ENCODE results near the gene APBB1IP.
"Not testable (repeated sequence)": the region's sequence is repeated elsewhere in the genome, so short reads cannot be mapped to it uniquely, and the experiment has no call there.

The APBB1IP gene

DNA sequence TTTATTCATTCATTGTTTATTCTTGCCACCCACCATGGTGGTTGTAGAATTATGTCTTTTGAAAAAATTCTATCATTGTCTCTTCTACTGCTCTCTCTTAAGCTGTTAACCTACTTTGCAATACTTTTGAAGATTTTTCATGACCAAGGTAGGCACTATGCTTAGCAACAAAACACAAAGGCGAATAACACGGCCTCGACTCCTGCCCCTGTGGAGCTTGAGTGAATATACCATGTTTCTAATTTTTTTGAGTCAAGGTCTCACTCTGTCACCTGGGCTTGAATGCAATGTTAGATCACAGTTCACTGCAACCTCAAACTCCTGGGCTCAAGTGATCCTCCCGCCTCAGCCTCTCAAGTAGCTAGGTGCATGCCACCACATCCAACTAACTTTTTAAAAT lies 39.4 kb downstream of the APBB1IP start:
- DNase-seq (ENCODE audit: low spot score), result no peak

DNA sequence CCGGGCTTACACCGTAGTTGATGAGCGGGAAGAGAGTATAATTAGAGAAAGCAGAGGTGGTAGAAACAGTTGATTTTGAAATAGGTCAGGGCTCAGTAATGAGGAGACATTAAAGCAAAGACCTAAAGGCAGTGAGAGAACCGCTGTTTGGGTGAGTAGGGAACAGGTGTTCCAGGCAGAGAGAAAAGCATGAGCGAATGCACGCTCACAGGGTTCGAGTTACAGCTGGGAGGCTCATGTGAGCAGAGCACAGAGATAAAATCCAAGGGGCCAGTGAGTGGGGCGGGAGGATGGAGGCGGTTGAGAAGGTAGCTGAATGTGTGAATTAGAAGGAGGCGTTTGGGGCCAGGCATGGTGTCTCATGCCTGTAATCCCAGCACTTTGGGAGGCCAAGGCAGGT lies 39.9 kb downstream of the APBB1IP start:
- no peak for DNase-seq (ENCODE audit: low spot score)

DNA sequence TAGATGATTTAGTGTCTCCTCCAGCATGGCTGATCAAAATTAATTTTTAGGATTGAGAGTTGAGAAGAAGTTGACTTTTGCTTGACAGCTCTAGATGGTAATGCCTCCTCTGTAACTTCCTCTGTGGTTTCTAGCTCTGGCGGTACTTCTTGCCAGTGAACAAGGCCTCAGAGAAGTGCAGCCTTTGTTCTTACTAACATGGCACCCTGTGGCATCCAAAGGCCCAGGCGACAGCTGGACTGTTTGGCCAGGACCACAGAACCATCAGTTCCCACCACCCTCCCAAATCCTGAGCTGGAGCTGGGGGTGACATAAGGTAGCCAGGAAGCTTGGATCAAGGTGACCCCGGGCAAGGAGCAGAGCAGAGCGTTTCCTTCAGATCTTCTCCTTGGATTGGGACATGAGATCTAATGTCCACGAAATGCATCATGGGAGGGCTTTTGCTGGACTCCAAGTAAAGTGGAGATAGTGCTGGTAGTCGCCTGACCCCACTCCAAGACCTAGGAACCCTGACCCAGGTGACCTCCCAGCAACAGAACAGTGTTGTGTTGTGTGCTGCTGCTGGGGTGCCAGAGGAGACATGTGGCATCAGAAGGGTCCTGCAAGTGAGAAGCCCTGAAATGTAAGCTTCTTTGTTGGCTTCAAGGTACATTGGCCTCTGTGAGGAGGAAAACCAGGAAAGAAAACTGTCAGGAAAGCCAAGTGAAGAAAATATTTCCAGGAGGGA lies 41.8 kb downstream of the APBB1IP start:
- DNase-seq (ENCODE audit: low spot score), result no peak

DNA sequence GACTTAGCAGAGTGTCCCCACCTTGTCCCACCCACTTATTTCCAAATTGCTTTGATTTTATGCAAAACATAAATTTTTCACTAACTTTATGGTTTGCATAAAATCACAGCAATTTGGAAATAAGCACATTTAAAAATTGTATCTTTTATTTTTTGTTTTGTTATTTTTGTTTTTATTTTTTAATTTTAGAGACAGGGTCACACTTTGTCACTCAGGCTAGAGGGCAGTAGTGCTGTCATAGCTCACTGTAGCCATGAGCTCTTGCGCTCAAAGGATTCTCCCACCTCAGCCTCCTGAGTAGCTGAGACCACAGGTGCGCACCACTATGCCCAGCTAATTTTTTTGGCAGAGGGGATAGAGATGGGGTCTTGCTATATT lies 43.2 kb downstream of the APBB1IP start:
- DNase-seq (ENCODE audit: low spot score), result no peak

DNA sequence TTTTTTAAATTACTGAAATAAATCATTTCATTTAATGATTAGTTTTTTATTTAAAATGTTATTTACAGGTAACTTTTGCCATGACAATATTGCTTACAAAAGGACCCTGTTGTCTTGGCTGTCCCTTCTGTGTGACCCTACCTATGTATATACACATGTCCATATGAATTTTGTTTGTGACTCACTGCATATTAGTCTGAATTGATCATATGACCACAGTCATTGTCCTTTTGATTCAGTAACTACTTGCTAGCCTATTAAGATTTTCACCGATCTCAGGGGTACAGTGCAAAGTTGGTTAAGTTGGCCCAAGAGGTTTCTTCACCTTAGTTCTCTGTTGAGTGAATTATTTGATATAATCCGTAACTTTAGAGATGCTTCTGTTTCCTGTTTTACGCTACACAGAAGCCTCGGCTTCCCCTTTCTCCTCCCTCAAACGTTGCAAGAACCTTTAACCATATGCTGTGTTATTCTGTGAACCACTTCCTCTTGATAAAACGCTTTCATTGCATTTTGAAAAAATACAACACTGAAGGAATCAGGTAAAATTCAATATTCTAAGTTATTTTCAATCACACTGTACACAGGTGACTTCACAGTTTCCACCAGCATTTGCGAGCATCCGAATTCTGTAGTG lies 43.9 kb downstream of the APBB1IP start:
- no peak for DNase-seq (ENCODE audit: low spot score)

DNA sequence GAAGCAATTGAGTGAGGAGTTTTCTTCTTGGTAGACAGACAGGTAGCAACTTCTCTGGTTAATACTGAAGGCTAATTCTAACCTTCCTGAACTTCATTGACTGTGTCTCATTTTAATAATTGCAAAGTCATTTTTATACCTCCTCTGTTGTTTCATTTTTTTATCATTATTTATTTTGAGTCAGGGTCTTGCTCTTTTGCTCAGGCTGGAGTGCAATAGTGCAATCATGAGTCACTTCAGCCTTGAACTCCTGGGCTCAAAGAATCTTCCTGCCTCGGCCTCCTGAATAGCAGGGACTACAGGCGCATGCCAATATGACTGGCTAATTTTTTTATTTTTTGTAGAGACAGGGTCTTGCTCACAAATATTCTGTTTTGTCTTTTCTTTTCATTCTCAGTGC lies 45.4 kb downstream of the APBB1IP start:
- no peak for DNase-seq (ENCODE audit: low spot score)

DNA sequence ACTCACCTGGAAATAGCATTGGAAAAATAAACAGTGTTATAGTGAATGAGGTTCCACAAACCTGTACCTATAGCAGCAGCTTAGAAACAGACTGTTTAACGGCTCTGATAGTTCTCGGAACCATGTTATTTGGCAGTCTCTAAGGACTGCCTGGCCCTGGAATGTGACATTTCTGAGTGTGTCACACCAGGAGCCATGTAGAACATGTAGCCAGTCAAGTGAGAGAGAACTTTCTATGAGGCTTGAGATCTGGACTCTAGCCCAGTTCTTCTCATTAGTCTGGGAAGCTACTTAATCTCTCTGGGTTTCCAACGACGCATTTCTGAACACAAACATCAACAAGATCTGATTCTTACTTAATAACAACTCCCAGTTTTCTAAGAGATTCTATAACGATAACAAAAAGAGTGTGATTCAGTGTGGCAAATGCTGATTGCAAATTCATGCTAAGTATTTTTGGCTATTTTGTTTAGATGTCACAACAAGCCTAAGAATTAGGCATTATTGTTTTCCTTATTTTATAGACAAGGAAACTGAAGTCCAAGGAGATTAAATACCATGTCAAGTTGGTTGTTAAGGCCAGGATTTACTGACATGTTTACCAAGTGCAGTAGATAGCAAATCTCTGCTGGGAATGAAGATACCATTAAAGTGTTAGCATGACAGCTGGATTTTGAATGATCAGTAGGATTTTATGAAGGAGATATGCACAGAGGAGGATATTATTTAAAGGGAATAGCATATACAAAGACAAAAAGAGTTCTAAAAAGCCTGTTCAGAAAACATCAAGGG lies 47.2 kb downstream of the APBB1IP start:
- DNase-seq (ENCODE audit: low spot score), result no peak

DNA sequence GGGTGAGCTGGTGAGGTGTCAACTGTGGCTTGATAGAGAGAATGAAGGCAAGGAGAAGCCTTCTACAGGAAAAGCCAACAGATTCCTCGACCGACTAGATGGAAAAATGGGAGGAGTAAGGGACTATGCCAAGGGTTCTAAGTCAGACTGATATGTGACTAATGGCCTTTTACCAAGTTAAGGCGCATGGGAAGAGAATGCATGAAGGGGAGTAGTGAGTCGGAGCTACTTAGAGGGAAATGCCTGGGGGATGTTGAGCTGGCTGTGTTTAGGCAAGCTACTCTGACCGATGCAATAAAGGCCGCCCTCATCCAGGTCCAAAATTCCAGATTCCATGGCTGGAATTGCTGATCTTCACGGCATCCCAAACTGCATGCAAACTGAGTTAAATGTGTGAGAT lies 48.2 kb downstream of the APBB1IP start:
- DNase-seq (ENCODE audit: low spot score), result no peak

DNA sequence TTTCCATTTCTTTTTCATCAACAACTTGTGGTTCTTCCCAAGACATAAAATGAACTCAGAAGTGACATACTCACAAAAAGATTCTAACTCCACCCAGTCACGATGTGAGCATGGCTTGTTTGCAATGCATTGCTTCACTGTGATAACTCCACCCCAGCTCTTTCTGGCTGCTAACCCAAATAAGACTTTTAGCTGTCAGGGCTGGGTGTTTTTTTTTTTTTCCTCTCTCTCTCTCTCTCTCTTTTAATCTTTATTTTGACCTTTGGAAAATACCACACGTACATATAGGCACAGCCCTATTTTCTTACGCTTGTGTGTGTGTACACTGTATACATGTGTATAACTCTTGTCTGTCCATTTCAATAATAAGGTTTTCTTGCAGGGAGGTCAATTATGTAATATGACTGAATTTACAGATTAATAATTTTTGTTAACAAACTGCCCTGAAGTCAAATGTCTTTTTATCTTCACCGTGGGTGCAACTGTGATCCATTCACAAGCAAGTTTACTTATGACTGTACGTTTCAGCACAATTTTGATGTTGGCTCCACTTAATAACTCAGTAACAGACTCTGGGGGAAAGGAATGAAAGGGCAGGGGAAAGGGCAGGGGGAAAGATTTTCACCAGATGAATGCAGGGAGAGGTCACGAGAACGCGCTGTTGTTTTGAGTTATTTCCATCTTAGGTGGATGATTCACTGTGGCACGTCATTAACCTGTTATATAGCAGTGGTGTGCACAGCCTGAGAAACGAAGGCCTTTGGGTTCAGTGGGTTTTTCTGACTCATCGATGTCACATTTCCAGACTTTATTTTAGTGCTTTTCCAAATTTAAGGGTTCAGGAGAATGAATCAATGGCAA lies 49.1 kb downstream of the APBB1IP start:
- DNase-seq (ENCODE audit: low spot score), result no peak

DNA sequence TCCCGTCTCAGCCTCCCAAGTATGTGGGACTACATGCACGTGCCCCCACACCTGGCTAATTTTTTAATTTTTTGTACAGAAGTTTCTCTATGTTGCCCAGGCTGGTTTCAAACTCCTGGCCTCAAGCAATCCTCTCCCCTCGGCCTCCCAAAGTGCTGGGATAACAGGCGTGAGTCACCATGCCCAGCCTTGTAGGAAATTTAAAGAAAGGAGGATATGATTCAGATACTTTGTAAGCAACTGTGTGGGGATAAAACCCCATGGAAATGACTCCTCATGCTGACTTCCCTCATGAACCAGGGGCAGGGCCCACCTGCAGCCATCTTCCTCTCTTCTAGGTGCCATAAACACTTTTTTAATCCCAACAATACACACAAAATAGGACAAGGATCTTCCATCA lies 50.2 kb downstream of the APBB1IP start:
- DNase-seq (ENCODE audit: low spot score), result no peak

DNA sequence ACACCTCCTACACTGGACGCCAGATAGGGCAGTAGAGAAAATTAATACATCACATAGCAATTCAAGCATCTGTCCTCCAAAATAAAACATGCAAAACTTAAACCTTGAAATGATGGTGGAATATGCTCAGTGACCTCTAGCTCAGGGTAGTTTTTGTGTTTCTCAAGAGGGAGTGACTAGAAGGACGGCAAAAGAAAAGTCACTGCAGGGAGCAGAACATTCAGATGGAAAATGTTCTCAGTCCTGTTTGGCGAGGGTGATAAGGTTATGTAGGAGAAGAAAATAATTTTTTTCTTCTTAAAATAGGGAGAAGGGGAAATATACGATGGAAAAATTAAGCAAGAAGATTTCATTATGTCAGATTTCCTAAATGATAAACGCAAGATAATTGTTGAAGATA lies 50.9 kb downstream of the APBB1IP start:
- no peak for DNase-seq (ENCODE audit: low spot score)

DNA sequence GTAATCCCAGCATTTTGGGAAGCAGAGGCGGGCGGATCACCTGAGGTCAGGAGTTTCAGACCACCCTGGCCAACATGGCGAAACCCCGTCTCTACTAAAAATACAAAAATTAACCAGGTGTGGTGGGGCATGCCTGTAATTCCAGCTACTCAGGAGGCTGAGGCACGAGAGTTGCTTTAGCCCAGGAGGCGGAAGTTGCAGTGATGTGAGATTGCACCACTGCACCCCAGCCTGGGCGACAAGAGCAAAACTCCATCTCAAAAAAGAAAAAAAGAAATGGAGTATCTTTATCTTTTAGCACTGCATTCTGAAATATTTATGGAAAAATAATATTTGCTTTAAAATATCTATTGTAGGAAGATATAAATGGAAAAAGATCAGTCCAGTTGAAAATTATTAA lies 52.2 kb downstream of the APBB1IP start:
- DNase-seq (ENCODE audit: low spot score), result not testable (repeated sequence)

DNA sequence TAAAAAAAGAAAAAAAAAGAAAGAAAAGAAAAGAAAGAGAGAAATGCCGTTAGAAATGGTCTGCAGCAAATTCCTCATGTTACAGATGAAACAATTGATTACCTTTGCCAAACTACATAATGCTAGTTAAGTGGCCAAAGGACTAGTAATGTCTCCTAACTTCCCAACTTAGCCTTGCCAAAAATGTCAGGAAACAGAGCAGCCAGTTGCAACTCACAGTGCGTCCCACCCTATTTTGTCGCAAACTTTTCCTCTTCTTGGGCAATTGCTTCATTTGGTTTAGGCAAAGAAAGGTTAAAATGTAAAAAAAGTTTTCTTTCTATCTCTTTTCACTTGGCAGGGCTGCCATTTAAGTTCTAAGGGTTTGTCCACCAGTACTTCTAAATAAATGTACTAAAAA lies 53.1 kb downstream of the APBB1IP start:
- DNase-seq (ENCODE audit: low spot score), result no peak

DNA sequence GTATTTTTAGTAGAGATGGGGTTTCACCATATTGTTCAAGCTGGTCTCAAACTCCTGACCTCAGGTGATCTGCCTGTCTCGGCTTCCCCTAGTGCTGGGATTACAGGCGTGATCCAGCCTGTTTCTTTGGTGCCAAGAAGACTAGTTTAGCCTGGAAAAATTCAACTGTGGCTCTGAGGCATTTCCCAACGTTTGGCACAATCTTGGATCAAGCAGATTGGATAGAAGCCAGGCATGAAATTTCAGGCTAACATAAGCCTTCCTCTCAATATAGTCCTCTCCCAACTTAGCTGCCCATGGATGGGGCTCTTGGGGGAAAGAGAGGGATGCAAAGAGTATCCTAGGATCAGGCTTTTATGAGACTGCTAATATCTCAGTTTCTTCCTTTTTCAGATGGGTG lies 53.8 kb downstream of the APBB1IP start:
- DNase-seq (ENCODE audit: low spot score), result no peak

DNA sequence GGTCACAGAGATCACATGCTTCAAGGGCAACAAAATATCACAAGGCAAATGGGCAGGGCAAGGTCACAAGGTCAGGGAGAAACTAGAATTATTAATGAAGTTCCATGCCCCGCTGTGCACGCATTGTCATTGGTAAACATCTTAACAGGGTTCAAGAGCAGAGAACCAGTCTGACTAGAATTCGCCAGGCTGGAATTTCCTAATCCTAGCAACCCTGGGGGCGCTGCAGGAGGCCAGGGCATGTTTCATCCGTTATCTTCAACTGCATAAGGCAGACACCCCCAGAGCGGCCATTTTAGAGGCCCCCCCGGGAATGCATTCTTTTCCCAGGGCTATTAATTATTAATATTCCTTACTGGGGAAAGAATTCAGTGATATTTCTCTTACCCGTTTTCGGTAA lies 54.6 kb downstream of the APBB1IP start:
- not testable (repeated sequence) for DNase-seq (ENCODE audit: low spot score)

DNA sequence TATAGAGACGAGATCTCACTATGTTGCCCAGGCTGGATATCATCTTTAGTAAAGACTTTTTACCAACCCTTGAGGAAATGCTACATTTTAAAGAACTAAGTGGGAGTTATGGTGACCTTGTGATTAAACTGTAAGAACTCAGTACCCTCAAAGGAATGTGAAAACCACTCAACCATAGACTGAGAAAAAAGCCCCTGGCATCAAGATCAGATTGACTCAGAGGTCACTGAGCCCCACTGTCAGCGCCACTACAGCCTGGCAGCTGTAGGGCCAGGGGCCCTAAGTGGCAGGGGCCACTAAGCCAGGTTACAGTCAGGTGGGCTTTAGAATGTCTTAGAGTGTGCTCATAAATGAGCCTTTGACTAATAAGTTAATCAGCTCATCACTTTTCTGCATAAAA lies 55.9 kb downstream of the APBB1IP start:
- no peak for DNase-seq (ENCODE audit: low spot score)

DNA sequence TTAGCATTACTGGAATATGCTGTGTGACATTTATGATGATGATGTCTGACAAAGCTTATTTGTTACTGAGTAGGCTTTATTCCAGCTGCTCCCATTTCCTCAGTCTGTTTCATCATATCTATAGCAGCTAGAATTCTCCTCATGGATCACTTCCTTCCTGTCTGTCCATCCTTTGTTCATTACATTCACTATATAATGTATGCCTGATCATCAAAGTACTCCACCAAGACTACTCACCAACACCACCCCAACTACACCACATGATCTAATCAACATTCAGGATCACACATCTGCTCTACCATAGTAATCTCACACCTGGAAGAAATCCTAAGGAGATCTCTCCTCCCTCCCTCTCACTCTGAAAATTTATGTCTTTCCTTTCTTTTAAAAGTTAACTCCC lies 61.3 kb downstream of the APBB1IP start:
- DNase-seq (ENCODE audit: low spot score), result no peak

DNA sequence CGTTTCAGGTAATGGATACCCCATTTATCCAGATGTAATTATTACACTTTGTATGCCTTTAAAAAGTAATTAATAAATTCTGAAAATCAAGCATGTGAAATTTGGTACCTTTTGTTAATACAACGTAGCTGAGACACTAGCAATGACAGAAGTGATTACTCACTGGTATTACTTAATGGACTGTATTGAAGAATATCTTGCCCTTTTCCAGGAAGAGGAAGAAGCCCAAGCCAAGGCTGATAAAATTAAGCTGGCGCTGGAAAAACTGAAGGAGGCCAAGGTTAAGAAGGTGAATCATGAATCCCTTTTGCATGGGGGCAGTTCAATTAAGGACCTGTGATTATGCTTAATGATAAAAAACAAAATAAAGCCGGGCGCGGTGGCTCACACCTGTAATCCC lies 64.8 kb downstream of the APBB1IP start:
- DNase-seq (ENCODE audit: low spot score), result no peak

DNA sequence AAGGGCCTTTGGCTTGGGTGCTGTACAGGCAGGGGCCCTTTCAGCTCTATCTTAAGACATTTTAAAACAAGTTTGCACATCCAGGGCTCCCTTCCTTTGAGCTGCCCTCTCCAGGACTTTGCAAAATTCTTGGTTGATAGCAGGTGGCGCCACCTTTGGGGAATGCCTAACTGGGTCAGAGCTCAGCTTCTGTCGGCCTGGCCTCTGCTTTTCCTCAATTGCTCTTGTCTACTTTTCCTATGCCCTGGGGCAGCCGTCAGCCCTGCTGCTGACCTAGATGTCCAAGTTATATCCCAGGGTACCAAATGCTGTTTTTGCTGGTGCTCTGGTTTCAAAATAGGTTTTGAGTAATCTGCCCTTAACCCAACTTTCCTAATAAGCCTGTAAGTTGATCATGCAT lies 65.8 kb downstream of the APBB1IP start:
- DNase-seq (ENCODE audit: low spot score), result no peak

DNA sequence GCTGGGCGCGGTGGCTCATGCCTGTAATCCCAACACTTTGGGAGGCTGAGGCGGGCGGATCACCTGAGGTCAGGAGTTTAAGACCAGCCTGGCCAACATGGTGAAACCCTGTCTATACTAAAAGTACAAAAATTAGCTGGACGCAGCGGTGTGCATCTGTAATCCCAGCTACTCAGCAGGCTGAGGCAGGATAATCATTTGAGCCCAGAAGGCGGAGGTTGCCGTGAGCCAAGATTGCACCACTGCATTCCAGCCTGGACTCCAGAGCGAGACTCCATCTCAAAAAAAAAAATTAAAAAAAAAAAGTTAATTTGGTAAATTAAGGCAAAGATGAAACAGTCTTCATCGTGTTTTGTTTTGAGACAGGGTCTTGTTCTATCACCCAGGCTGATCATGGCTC lies 66.3 kb downstream of the APBB1IP start:
- DNase-seq (ENCODE audit: low spot score), result not testable (repeated sequence)

DNA sequence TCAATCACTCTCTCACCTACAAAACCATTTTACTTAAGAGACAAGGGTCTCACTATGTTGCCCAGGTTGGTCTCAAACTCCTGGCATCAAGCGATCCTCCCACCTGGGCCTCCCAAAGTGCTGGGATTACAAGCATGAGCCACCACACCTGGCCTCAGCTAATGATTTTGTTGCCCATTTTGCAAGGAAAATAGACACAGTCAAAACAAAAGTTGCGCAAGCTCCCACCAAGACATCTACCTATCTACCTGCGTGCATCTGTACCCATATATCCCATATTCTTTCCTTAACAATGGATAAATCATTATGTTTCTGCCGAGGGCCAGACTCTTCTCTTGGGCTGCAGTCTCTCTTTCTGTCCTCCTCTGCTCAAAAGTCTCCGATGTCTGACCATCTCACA lies 67.3 kb downstream of the APBB1IP start:
- no peak for DNase-seq (ENCODE audit: low spot score)

DNA sequence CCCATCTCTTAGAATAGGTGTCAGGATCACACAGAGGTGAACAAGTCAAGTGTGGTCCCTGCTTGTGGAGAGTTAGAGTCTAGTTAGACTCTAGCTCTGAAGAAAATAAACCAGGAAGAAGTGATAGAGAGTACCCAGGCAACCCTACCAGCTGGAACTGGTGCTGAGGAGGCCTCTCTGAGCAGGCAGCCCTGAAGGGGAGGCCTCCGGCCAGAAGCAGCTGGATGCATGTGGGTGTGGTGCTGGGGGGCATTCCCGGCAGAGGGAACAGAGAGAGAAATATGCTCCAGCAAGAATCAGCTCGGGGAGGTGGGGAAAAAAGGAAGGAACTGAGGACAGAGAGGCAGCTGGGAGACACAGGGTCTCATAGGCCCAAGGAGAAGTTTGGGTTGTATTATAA lies 68.6 kb downstream of the APBB1IP start:
- DNase-seq (ENCODE audit: low spot score), result no peak

All from left forelimb (tissue), 1 donor.